Measurements from ENCODE around the gene SLC8A2.

Gene SLC8A2

GRCh38 chr19:47430041-47430802, 41.5 kb downstream of the SLC8A2 start:
- DNase-seq (ENCODE audit: low read depth in 2 of 2), result no peak

GRCh38 chr19:47429140-47429793, 42.4 kb downstream of the SLC8A2 start:
- no peak for DNase-seq (ENCODE audit: low read depth in 2 of 2)

GRCh38 chr19:47428177-47428894, 43.4 kb downstream of the SLC8A2 start:
- peak; percentile 78 to 90 for DNase-seq (ENCODE audit: low read depth in 2 of 2)

- peak; percentile 50 to 68 for DNase-seq (ENCODE audit: low read depth in 2 of 2)
Observed at GRCh38 chr19:47427241-47428176, 44.2 kb downstream of the SLC8A2 start.

GRCh38 chr19:47423203-47423882, 48.4 kb downstream of the SLC8A2 start:
- DNase-seq (ENCODE audit: low read depth in 2 of 2), result no peak

- no peak for DNase-seq (ENCODE audit: low read depth in 2 of 2)
Observed at GRCh38 chr19:47422417-47423163, 49.1 kb downstream of the SLC8A2 start.

GRCh38 chr19:47421844-47422395, 49.8 kb downstream of the SLC8A2 start:
- DNase-seq (ENCODE audit: low read depth in 2 of 2), result no peak

- no peak for DNase-seq (ENCODE audit: low read depth in 2 of 2)
Observed at GRCh38 chr19:47421244-47421786, 50.4 kb downstream of the SLC8A2 start.

- no peak for DNase-seq (ENCODE audit: low read depth in 2 of 2)
Observed at GRCh38 chr19:47419789-47420188, 51.9 kb downstream of the SLC8A2 start.

- DNase-seq (ENCODE audit: low read depth in 2 of 2), result no peak
Observed at GRCh38 chr19:47419030-47419783, 52.5 kb downstream of the SLC8A2 start, which contains the start of gene MEIS3. Gene MEIS3 (minus strand): TSS chr19:47419527. CDS start chr19:47419081, 446 bp downstream.

- DNase-seq (ENCODE audit: low read depth in 2 of 2), result no peak
Observed at GRCh38 chr19:47418692-47419029, 53.0 kb downstream of the SLC8A2 start.

- DNase-seq (ENCODE audit: low read depth in 2 of 2), result no peak
Observed at GRCh38 chr19:47417746-47418691, 53.7 kb downstream of the SLC8A2 start.

- DNase-seq (ENCODE audit: low read depth in 2 of 2), result no peak
Observed at GRCh38 chr19:47417107-47417745, 54.5 kb downstream of the SLC8A2 start.

- no peak for DNase-seq (ENCODE audit: low read depth in 2 of 2)
Observed at GRCh38 chr19:47416643-47416985, 55.1 kb downstream of the SLC8A2 start.

GRCh38 chr19:47415953-47416642, 55.6 kb downstream of the SLC8A2 start:
- no peak for DNase-seq (ENCODE audit: low read depth in 2 of 2)

GRCh38 chr19:47414469-47414868, 57.2 kb downstream of the SLC8A2 start:
- no peak for DNase-seq (ENCODE audit: low read depth in 2 of 2)

- DNase-seq (ENCODE audit: low read depth in 2 of 2), result no peak
Observed at GRCh38 chr19:47413941-47414340, 57.8 kb downstream of the SLC8A2 start.
